Memory B cell (primary cell): Measurements from ENCODE around the gene RFLNA.

Experiments used
- ATAC-seq: fragments of 150-1000 bp; cut with Tn5 transposase; 2 replicates; pipeline ENCODE4 v1.10.0; 2021; ENCODE audit warnings: low read depth, mild to moderate bottlenecking, moderate library complexity
- DNase-seq, 2 donors: peaks; one replicate each; pipeline ENCODE4 v3.0.0; 2022; ENCODE audit warnings: low spot score in 2 of 2
- H3K27ac Mint-ChIP-seq: one replicate; pipeline ENCODE4 v1.8.0; 2022; ENCODE audit warnings: mild to moderate bottlenecking, moderate library complexity, mixed read lengths
- H3K27me3 Mint-ChIP-seq: one replicate; pipeline ENCODE4 v1.8.0; 2022; ENCODE audit warnings: mixed read lengths
- H3K36me3 Mint-ChIP-seq: one replicate; pipeline ENCODE4 v1.8.0; 2022; ENCODE audit warnings: mild to moderate bottlenecking, mixed read lengths
- H3K4me1 Mint-ChIP-seq: one replicate; pipeline ENCODE4 v1.8.0; 2022; ENCODE audit warnings: mixed read lengths
- H3K4me3 Mint-ChIP-seq: one replicate; pipeline ENCODE4 v1.8.0; 2022; ENCODE audit warnings: mild to moderate bottlenecking, moderate library complexity, mixed read lengths
- H3K9me3 Mint-ChIP-seq: one replicate; pipeline ENCODE4 v1.8.0; 2022; ENCODE audit warnings: mixed read lengths

RFLNA gene

GRCh38 chr12:124324803-124325705 is 30.2 kb downstream of the RFLNA start:
- H3K4me1 Mint-ChIP-seq = no peaks in the 10 kb centered on the region
- peaks cover 23% of the 10 kb centered on the region for H3K36me3 Mint-ChIP-seq
- ATAC-seq (no peak), DNase-seq (no peak)
- H3K27ac Mint-ChIP-seq = no peak overlapping the region
- no peaks in the 10 kb centered on the region for H3K27me3 Mint-ChIP-seq
- no peak overlapping the region for H3K4me3 Mint-ChIP-seq
- peaks cover 2% of the 10 kb centered on the region for H3K9me3 Mint-ChIP-seq

- no peaks in the 10 kb centered on the region for H3K27me3 Mint-ChIP-seq
- DNase-seq = no peak
- peaks cover 23% of the 10 kb centered on the region for H3K36me3 Mint-ChIP-seq
- no peak overlapping the region for H3K27ac Mint-ChIP-seq
- peaks cover 2% of the 10 kb centered on the region for H3K9me3 Mint-ChIP-seq
- H3K4me1 Mint-ChIP-seq = no peaks in the 10 kb centered on the region
- no peak for ATAC-seq
- H3K4me3 Mint-ChIP-seq = no peak overlapping the region
Observed at GRCh38 chr12:124326104-124326503, 31.2 kb downstream of the RFLNA start.

GRCh38 chr12:124326871-124327270 is 32.0 kb downstream of the RFLNA start:
- Mint-ChIP-seq H3K4me3 (no peak overlapping the region), H3K27me3 (no peaks in the 10 kb centered on the region), H3K9me3 (peaks cover 2% of the 10 kb centered on the region), H3K4me1 (no peaks in the 10 kb centered on the region), H3K27ac (no peak overlapping the region), H3K36me3 (peaks cover 23% of the 10 kb centered on the region)
- DNase-seq (no peak), ATAC-seq (no peak)

GRCh38 chr12:124327362-124328043 is 32.6 kb downstream of the RFLNA start:
- DNase-seq (no peak), ATAC-seq (no peak)
- Mint-ChIP-seq H3K27me3 (no peaks in the 10 kb centered on the region), H3K27ac (no peak overlapping the region), H3K36me3 (peaks cover 25% of the 10 kb centered on the region), H3K9me3 (peaks cover 2% of the 10 kb centered on the region), H3K4me1 (no peaks in the 10 kb centered on the region), H3K4me3 (no peak overlapping the region)

- no peak overlapping the region for H3K4me3 Mint-ChIP-seq
- no peaks in the 10 kb centered on the region for H3K27me3 Mint-ChIP-seq
- H3K36me3 Mint-ChIP-seq = peaks cover 27% of the 10 kb centered on the region
- H3K4me1 Mint-ChIP-seq = no peaks in the 10 kb centered on the region
- ATAC-seq (no peak), DNase-seq (no peak)
- H3K27ac Mint-ChIP-seq = no peak overlapping the region
- peaks cover 2% of the 10 kb centered on the region for H3K9me3 Mint-ChIP-seq
Observed at GRCh38 chr12:124328116-124328515, 33.2 kb downstream of the RFLNA start.

- no peak overlapping the region for H3K27ac Mint-ChIP-seq
- no peaks in the 10 kb centered on the region for H3K27me3 Mint-ChIP-seq
- no peak for ATAC-seq
- H3K4me3 Mint-ChIP-seq = no peak overlapping the region
- DNase-seq = no peak
- peaks cover 25% of the 10 kb centered on the region for H3K36me3 Mint-ChIP-seq
- no peaks in the 10 kb centered on the region for H3K4me1 Mint-ChIP-seq
- H3K9me3 Mint-ChIP-seq = peaks cover 2% of the 10 kb centered on the region
Observed at GRCh38 chr12:124328636-124329035, 33.7 kb downstream of the RFLNA start.

DNA sequence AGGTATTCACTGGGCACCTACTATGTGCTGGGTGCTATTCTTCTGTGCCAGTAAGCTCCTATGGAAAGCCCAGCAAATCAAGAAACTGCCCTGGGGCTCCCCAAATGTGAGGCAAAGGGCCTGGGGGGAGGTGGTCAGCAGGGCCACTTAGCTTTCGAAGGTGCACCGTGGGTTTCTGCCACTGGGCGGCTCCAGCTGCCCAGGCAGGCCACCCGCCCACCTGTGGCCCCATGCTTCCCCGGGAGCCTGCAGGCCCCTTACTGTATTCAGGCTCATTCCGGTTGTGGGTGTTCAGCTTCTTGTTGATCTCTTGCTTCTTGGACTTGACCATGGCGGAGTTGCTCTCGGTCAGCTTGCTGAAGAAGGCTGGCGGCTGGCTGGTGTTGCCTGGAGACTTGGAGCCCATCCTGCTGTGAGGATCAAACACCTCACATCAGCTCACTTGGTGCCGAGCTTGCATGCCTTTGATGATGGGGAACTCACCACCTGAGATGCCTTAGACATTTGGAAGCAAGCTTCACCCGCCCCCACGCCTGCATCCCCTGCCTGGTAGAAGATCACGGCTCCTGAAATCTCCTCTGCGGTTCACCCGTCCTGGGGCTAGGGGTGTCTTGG is 37.3 kb downstream of the RFLNA start:
- Mint-ChIP-seq H3K4me1 (no peaks in the 10 kb centered on the region), H3K4me3 (no peak overlapping the region), H3K9me3 (no peaks in the 10 kb centered on the region), H3K27ac (no peak overlapping the region), H3K27me3 (no peaks in the 10 kb centered on the region), H3K36me3 (peaks cover 19% of the 10 kb centered on the region)
- DNase-seq = no peak
- no peak for ATAC-seq

DNA sequence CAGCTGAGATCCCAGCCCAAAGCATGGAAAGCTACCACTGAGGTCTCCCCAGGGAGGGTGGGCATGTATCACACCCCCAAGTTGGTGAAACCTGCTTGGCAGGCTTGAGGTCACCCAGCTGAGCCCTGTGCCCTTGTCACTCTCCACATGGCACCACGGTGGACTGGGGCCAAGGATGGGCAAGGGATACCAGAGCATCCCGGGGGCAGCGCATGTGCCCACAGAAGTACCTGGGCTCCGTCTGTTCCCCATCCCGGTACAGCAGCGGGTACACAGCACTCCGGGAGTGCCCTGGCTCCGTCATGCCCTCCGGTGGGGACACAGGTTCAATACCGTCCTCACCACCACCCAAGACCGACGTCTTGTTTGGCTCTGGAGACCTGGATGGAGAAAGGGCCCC is 38.0 kb downstream of the RFLNA start:
- H3K27ac Mint-ChIP-seq = no peak overlapping the region
- DNase-seq (no peak), ATAC-seq (no peak)
- no peaks in the 10 kb centered on the region for H3K27me3 Mint-ChIP-seq
- H3K36me3 Mint-ChIP-seq = peaks cover 22% of the 10 kb centered on the region
- H3K4me1 Mint-ChIP-seq = no peaks in the 10 kb centered on the region
- H3K9me3 Mint-ChIP-seq = no peaks in the 10 kb centered on the region
- H3K4me3 Mint-ChIP-seq = no peak overlapping the region

DNA sequence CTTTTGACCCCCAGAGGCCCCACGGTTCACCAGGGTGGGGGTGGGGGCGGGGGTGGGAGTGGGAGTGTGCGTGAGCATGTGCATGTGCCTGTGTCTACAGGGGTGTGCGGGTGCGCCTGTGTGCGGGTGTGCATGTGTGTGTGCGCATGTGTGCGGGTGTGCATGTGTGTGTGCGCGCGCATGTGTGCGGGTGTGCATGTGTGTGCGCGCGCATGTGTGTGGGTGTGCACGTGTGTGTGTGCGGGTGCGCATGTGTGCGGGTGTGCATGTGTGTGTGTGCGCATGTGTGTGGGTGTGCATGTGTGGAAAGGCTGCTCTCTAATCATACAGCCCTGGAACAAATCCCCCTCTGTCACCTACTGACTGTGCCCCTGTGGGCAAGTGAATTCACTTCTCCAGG is 38.8 kb downstream of the RFLNA start:
- no peaks in the 10 kb centered on the region for H3K27me3 Mint-ChIP-seq
- DNase-seq (no peak), ATAC-seq (no peak)
- peaks cover 23% of the 10 kb centered on the region for H3K36me3 Mint-ChIP-seq
- no peak overlapping the region for H3K27ac Mint-ChIP-seq
- H3K4me1 Mint-ChIP-seq = no peaks in the 10 kb centered on the region
- H3K4me3 Mint-ChIP-seq = no peak overlapping the region
- H3K9me3 Mint-ChIP-seq = no peaks in the 10 kb centered on the region

GRCh38 chr12:124334266-124334665 is 39.4 kb downstream of the RFLNA start:
- H3K27ac Mint-ChIP-seq = no peak overlapping the region
- H3K9me3 Mint-ChIP-seq = no peaks in the 10 kb centered on the region
- DNase-seq (no peak), ATAC-seq (no peak)
- H3K36me3 Mint-ChIP-seq = peaks cover 25% of the 10 kb centered on the region
- H3K27me3 Mint-ChIP-seq = no peaks in the 10 kb centered on the region
- H3K4me3 Mint-ChIP-seq = no peak overlapping the region
- no peaks in the 10 kb centered on the region for H3K4me1 Mint-ChIP-seq

DNA sequence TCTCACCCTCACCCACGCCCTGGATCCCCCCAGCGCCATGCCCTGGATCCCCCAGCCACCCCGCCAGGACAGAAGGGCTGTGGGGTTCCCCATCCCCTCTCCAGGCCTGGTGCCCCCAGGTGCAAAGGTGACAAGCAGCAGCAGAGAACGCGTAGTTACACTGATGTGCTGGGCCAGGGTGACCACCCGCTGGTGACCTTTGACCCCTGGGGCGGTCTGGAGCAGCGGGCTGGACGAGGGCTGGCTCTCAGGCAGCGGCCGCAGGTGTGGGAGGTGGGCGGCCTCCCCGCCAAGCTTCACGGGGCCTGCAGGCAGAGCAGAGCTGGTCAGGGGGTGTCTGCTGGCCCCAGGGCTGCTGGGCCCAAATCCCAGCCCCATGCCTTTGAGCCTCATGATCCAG is 40.1 kb downstream of the RFLNA start:
- no peak overlapping the region for H3K27ac Mint-ChIP-seq
- peaks cover 31% of the 10 kb centered on the region for H3K36me3 Mint-ChIP-seq
- no peaks in the 10 kb centered on the region for H3K4me1 Mint-ChIP-seq
- no peak overlapping the region for H3K4me3 Mint-ChIP-seq
- H3K9me3 Mint-ChIP-seq = no peaks in the 10 kb centered on the region
- ATAC-seq = no peak
- DNase-seq = no peak
- H3K27me3 Mint-ChIP-seq = no peaks in the 10 kb centered on the region

DNA sequence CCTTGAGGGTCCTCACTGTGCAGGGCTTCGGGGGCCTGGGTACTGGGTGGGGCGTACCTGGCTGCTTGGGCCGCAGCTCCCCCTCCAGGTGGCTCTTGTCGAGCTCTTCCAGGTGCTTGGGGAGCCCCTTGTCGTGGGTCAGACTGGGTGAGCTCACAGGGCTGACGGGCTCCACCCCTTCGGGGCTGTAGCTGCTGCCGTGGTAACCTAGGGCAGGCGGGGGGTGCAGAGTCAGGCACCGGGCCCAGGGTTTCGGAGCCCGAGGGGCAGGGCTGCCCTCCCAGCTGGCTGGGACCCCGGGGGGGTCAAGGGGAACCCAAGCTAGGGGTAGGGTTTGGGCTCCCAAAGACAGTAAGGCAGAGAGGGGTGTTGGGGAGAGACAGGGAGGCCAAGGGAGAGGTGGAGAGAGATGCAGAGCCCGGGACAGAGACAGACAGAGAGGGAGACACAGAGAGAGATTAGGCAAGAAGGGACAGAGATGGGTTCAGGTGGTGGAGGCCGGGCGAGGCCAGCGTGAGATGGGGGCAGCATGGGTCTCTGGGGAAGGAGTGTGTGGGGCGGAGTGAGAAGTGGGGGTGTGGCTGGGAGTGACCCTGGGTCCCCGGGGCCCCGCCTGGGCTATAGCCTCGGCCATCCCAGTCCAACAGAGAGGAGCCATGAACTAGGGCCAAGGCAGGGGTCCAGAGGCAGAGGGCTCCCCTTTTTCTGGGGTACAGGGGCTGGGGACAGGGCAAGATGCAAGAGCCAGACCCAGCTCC is 40.7 kb downstream of the RFLNA start:
- no peaks in the 10 kb centered on the region for H3K9me3 Mint-ChIP-seq
- no peak overlapping the region for H3K27ac Mint-ChIP-seq
- DNase-seq (no peak), ATAC-seq (no peak)
- peaks cover 36% of the 10 kb centered on the region for H3K36me3 Mint-ChIP-seq
- H3K4me3 Mint-ChIP-seq = no peak overlapping the region
- no peaks in the 10 kb centered on the region for H3K4me1 Mint-ChIP-seq
- no peaks in the 10 kb centered on the region for H3K27me3 Mint-ChIP-seq

GRCh38 chr12:124336184-124336437 is 41.2 kb downstream of the RFLNA start:
- H3K27ac Mint-ChIP-seq = no peak overlapping the region
- DNase-seq (no peak), ATAC-seq (no peak)

More at GRCh38 chr12:124336184-124336437, 41.2 kb downstream of the RFLNA start:
- Mint-ChIP-seq H3K36me3 (peaks cover 40% of the 10 kb centered on the region), H3K27me3 (no peaks in the 10 kb centered on the region), H3K4me1 (no peaks in the 10 kb centered on the region), H3K9me3 (no peaks in the 10 kb centered on the region), H3K4me3 (no peak overlapping the region)
